ENCODE measurements around the gene IRS2.

Gene IRS2

DNA sequence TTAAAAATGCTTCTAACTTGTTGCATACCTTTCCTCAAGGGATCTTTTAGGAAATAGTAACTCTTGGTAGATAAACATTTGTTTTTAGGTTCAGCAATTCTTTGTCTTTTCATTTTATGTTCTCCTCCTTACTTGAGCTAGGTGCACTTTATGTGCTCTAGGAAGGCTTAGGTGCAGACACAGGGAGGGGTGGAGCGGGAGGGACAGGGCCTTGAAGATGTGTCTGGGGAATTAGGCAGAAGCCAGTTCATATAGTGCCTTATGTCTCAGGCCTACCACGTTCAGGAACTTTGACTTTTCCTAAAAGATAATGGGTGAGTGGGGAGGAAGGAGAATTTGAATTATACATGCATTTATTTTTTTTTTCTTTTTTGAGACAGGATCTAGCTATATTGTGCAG lies 37.7 kb downstream of the IRS2 start:
- H3K27me3 ChIP-seq (replicated peaks in 2 of 5; ENCODE audit: control insufficient read depth in 4 of 5, insufficient read depth in 5 of 5, low read length in 4 of 5): no peaks in the 10 kb centered on the region
- peaks cover 2 to 5% (median 4%) of the 10 kb centered on the region in 4 experiments for H3K36me3 ChIP-seq (ENCODE audit: control insufficient read depth in 4 of 4, insufficient read depth in 4 of 4, low read length in 3 of 4)
- no peaks in the 10 kb centered on the region for H3K9me3 ChIP-seq (ENCODE audit: control extremely low read depth in 1 of 5, control insufficient read depth in 4 of 5, insufficient read depth in 2 of 5, low read depth in 1 of 5, low read length in 4 of 5)
- no peak overlapping the region for H3K4me3 ChIP-seq (ENCODE audit: control insufficient read depth in 1 of 7, extremely low read depth in 1 of 7, insufficient read depth in 4 of 7, low read depth in 2 of 7, low read length in 6 of 7)
- ChIA-PET POLR2A (no interaction called here), CTCF (no interaction called here)
- WGBS (ENCODE audit: insufficient coverage): no CpG with 5 or more reads among the region's 2 CpGs
- H3K27ac ChIP-seq (ENCODE audit: insufficient read depth in 1 of 2, low read depth in 1 of 2, low read length in 2 of 2, poor library complexity in 1 of 2, severe bottlenecking in 2 of 2): no peak overlapping the region
- peaks cover 0 to 15% (median 12%) of the 10 kb centered on the region in 4 experiments for H3K4me1 ChIP-seq (ENCODE audit: control extremely low read depth in 1 of 4, control insufficient read depth in 4 of 4, insufficient read depth in 4 of 4, low read length in 3 of 4)
- DNase-seq: no peak

DNA sequence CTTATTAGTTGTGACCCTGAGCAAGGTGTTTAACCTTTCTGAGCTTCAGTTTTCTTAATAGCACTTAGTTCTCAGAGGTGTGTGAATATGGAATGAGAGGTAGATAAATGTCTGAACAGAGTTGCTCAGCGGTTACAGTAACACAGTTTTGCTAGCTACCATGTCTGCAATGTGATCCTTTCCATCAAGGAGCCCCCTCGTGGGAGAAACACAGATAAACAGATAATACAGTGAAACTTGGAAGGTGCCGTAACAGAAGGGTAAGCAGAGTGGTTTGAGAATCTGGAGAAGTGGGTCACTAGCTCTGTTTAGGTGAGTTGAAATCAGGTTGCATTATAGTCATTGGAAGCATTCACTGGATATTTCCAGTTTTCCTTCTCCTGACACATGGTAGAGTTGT lies 38.9 kb downstream of the IRS2 start:
- WGBS (ENCODE audit: insufficient coverage): 77% methylated on average over 3 of the region's 3 CpGs
- peaks cover 0 to under 1% (median 0%) of the 10 kb centered on the region in 4 experiments for H3K36me3 ChIP-seq (ENCODE audit: control insufficient read depth in 4 of 4, insufficient read depth in 4 of 4, low read length in 3 of 4)
- H3K4me3 ChIP-seq (ENCODE audit: control insufficient read depth in 1 of 7, extremely low read depth in 1 of 7, insufficient read depth in 4 of 7, low read depth in 2 of 7, low read length in 6 of 7): no peak overlapping the region
- POLR2A ChIA-PET: no interaction called here
- H3K27me3 ChIP-seq (replicated peaks in 2 of 5; ENCODE audit: control insufficient read depth in 4 of 5, insufficient read depth in 5 of 5, low read length in 4 of 5): no peaks in the 10 kb centered on the region
- no peaks in the 10 kb centered on the region for H3K9me3 ChIP-seq (ENCODE audit: control extremely low read depth in 1 of 5, control insufficient read depth in 4 of 5, insufficient read depth in 2 of 5, low read depth in 1 of 5, low read length in 4 of 5)
- no peak overlapping the region for H3K27ac ChIP-seq (ENCODE audit: insufficient read depth in 1 of 2, low read depth in 1 of 2, low read length in 2 of 2, poor library complexity in 1 of 2, severe bottlenecking in 2 of 2)
- CTCF ChIA-PET: interaction anchor here (0.8 to 1.6 kb wide), 3 partner anchors 11 to 138 kb away, joined by 3 to 4 read pairs (median 3); no protein-coding TSS in a partner anchor
- peaks cover 0 to 23% (median 18%) of the 10 kb centered on the region in 4 experiments for H3K4me1 ChIP-seq (ENCODE audit: control extremely low read depth in 1 of 4, control insufficient read depth in 4 of 4, insufficient read depth in 4 of 4, low read length in 3 of 4)
- DNase-seq: no peak

DNA sequence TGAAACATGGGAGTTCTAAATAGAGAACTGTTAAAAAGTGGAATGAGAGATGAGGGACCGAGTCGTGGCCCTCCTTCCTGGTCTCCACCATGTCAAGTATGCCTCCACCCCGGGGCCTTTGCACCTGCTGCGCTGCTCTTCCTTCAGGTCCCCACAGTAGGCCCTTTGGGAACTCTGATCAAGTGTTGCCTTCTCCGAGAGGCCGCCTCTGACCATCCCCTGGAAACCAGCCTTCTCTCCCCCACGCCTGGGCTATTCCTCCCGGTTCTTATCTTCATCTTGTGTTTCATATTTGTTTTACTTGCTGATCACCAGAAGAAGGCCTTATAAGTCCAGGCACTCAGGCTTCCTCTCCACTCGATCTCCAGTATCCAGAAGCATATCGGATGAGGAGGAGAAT lies 40.0 kb downstream of the IRS2 start:
- Histone ChIP-seq H3K27me3 (replicated peaks in 2 of 5; ENCODE audit: control insufficient read depth in 4 of 5, insufficient read depth in 5 of 5, low read length in 4 of 5) (no peaks in the 10 kb centered on the region), H3K4me1 (ENCODE audit: control extremely low read depth in 1 of 4, control insufficient read depth in 4 of 4, insufficient read depth in 4 of 4, low read length in 3 of 4) (peaks cover 0 to 20% (median 18%) of the 10 kb centered on the region in 4 experiments), H3K4me3 (ENCODE audit: control insufficient read depth in 1 of 7, extremely low read depth in 1 of 7, insufficient read depth in 4 of 7, low read depth in 2 of 7, low read length in 6 of 7) (no peak overlapping the region), H3K27ac (ENCODE audit: insufficient read depth in 1 of 2, low read depth in 1 of 2, low read length in 2 of 2, poor library complexity in 1 of 2, severe bottlenecking in 2 of 2) (no peak overlapping the region), H3K9me3 (ENCODE audit: control extremely low read depth in 1 of 5, control insufficient read depth in 4 of 5, insufficient read depth in 2 of 5, low read depth in 1 of 5, low read length in 4 of 5) (no peaks in the 10 kb centered on the region), H3K36me3 (ENCODE audit: control insufficient read depth in 4 of 4, insufficient read depth in 4 of 4, low read length in 3 of 4) (no peaks in the 10 kb centered on the region)
- CTCF ChIA-PET: interaction anchor here (1.4 kb wide), 1 partner anchor 135 kb away, joined by 3 read pairs; no protein-coding TSS in a partner anchor
- POLR2A ChIA-PET: no interaction called here
- DNase-seq: no peak
- 93% methylated on average over 8 of the region's 10 CpGs for WGBS (ENCODE audit: insufficient coverage)

DNA sequence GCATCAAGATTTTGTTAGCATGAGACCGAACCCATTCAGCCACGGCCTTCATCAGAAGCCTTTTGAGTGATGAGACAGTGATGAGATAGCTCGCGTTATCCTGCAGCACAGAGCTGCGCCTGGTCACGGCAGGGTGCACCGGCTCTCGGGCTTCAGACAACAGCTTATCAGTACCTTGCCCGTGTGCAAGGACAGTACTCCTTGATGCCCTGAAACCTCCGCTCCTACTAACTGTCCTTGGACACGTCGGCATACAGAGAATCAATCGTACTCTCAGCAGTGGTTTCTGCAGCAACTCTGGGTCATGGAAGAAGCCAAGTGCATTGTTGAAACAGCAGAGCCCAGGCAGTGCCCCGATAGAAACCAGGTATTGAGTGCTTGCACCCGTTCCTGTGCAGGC lies 40.7 kb downstream of the IRS2 start:
- no peaks in the 10 kb centered on the region for H3K36me3 ChIP-seq (ENCODE audit: control insufficient read depth in 4 of 4, insufficient read depth in 4 of 4, low read length in 3 of 4)
- no peak overlapping the region for H3K27ac ChIP-seq (ENCODE audit: insufficient read depth in 1 of 2, low read depth in 1 of 2, low read length in 2 of 2, poor library complexity in 1 of 2, severe bottlenecking in 2 of 2)
- H3K4me1 ChIP-seq (ENCODE audit: control extremely low read depth in 1 of 4, control insufficient read depth in 4 of 4, insufficient read depth in 4 of 4, low read length in 3 of 4): peaks cover 0 to 20% (median 19%) of the 10 kb centered on the region in 4 experiments
- H3K27me3 ChIP-seq (replicated peaks in 2 of 5; ENCODE audit: control insufficient read depth in 4 of 5, insufficient read depth in 5 of 5, low read length in 4 of 5): no peaks in the 10 kb centered on the region
- ChIA-PET POLR2A (no interaction called here), CTCF (interaction anchor here (1.4 to 1.5 kb wide), 2 partner anchors 44 to 134 kb away, joined by 3 to 4 read pairs; no protein-coding TSS in a partner anchor)
- no peak for DNase-seq
- no peaks in the 10 kb centered on the region for H3K9me3 ChIP-seq (ENCODE audit: control extremely low read depth in 1 of 5, control insufficient read depth in 4 of 5, insufficient read depth in 2 of 5, low read depth in 1 of 5, low read length in 4 of 5)
- WGBS (ENCODE audit: insufficient coverage): 96% methylated on average over 15 of the region's 15 CpGs
- no peak overlapping the region for H3K4me3 ChIP-seq (ENCODE audit: control insufficient read depth in 1 of 7, extremely low read depth in 1 of 7, insufficient read depth in 4 of 7, low read depth in 2 of 7, low read length in 6 of 7)

DNA sequence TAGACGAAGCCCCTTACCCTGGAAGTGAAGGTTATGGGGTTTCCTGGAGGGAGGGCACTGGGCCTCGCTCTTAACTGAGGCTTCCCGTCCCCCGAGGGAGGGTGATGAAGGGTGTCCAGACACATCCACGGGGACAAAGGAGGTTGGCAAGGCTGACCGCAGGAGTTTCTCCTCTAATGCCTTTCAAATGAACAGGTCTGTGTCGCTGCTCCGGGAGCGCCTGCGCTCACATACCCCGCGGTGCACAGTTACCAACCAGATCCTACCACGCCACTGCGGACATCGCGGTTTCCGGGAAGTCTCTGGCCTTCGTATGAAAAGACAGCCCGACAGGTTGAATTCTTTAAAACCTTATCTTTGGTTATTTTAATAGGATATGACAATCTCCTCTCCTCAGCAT lies 41.3 kb downstream of the IRS2 start:
- 97% methylated on average over 16 of the region's 19 CpGs for whole genome bisulfite sequencing (ENCODE audit: insufficient coverage)
- no peaks in the 10 kb centered on the region for H3K36me3 ChIP-seq (ENCODE audit: control insufficient read depth in 4 of 4, insufficient read depth in 4 of 4, low read length in 3 of 4)
- no peak overlapping the region for H3K27ac ChIP-seq (ENCODE audit: insufficient read depth in 1 of 2, low read depth in 1 of 2, low read length in 2 of 2, poor library complexity in 1 of 2, severe bottlenecking in 2 of 2)
- H3K4me1 ChIP-seq (ENCODE audit: control extremely low read depth in 1 of 4, control insufficient read depth in 4 of 4, insufficient read depth in 4 of 4, low read length in 3 of 4): peaks cover 0 to 25% (median 23%) of the 10 kb centered on the region in 4 experiments
- H3K4me3 ChIP-seq (ENCODE audit: control insufficient read depth in 1 of 7, extremely low read depth in 1 of 7, insufficient read depth in 4 of 7, low read depth in 2 of 7, low read length in 6 of 7): no peak overlapping the region
- CTCF ChIA-PET: interaction anchor here (1.4 to 2.3 kb wide), 3 partner anchors 44 to 135 kb away, joined by 3 to 11 read pairs (median 4); no protein-coding TSS in a partner anchor
- no peaks in the 10 kb centered on the region for H3K9me3 ChIP-seq (ENCODE audit: control extremely low read depth in 1 of 5, control insufficient read depth in 4 of 5, insufficient read depth in 2 of 5, low read depth in 1 of 5, low read length in 4 of 5)
- DNase-seq: no peak
- no peaks in the 10 kb centered on the region for H3K27me3 ChIP-seq (replicated peaks in 2 of 5; ENCODE audit: control insufficient read depth in 4 of 5, insufficient read depth in 5 of 5, low read length in 4 of 5)
- POLR2A ChIA-PET: no interaction called here

DNA sequence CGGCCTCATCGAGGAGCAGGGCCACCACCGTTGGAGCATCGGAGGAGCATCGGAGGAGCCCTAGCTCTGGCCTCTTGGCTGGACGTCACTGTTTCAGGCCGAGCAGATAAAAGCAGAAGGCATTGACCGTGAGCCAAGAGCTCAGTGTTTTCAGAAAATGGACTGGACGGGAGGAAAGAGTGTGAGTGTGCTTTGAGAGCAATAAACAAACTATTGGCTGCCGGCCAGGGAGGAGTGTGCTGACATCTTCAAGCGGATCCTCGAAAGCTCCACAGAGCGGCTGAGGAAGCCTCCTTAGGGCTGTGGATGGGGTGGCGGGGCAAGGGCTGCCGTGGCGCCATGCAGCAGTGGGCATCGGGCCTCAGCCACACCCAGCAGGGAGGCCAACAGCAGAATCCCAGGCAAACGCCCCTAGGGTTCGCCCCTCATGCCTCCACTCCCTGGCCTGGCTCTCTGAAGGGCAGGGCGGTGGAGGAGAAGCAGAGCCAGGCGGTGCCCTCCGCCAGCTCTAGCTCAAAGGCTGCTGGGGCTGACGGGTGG lies 41.8 kb downstream of the IRS2 start:
- WGBS (ENCODE audit: insufficient coverage): 96% methylated on average over 21 of the region's 23 CpGs
- H3K4me3 ChIP-seq (ENCODE audit: control insufficient read depth in 1 of 7, extremely low read depth in 1 of 7, insufficient read depth in 4 of 7, low read depth in 2 of 7, low read length in 6 of 7): peak overlapping the region in 1 of 7 experiments; percentile 4
- no peak overlapping the region for H3K27ac ChIP-seq (ENCODE audit: insufficient read depth in 1 of 2, low read depth in 1 of 2, low read length in 2 of 2, poor library complexity in 1 of 2, severe bottlenecking in 2 of 2)
- no peaks in the 10 kb centered on the region for H3K27me3 ChIP-seq (replicated peaks in 2 of 5; ENCODE audit: control insufficient read depth in 4 of 5, insufficient read depth in 5 of 5, low read length in 4 of 5)
- ChIA-PET CTCF (interaction anchor here (0.6 to 2.3 kb wide), 7 partner anchors 15 to 134 kb away, joined by 3 to 11 read pairs (median 4); no protein-coding TSS in a partner anchor), POLR2A (no interaction called here)
- H3K9me3 ChIP-seq (ENCODE audit: control extremely low read depth in 1 of 5, control insufficient read depth in 4 of 5, insufficient read depth in 2 of 5, low read depth in 1 of 5, low read length in 4 of 5): no peaks in the 10 kb centered on the region
- no peaks in the 10 kb centered on the region for H3K36me3 ChIP-seq (ENCODE audit: control insufficient read depth in 4 of 4, insufficient read depth in 4 of 4, low read length in 3 of 4)
- H3K4me1 ChIP-seq (ENCODE audit: control extremely low read depth in 1 of 4, control insufficient read depth in 4 of 4, insufficient read depth in 4 of 4, low read length in 3 of 4): peaks cover 2 to 28% (median 24%) of the 10 kb centered on the region in 4 experiments
- DNase-seq: peak in 1 of 3 donors; percentile 39

DNA sequence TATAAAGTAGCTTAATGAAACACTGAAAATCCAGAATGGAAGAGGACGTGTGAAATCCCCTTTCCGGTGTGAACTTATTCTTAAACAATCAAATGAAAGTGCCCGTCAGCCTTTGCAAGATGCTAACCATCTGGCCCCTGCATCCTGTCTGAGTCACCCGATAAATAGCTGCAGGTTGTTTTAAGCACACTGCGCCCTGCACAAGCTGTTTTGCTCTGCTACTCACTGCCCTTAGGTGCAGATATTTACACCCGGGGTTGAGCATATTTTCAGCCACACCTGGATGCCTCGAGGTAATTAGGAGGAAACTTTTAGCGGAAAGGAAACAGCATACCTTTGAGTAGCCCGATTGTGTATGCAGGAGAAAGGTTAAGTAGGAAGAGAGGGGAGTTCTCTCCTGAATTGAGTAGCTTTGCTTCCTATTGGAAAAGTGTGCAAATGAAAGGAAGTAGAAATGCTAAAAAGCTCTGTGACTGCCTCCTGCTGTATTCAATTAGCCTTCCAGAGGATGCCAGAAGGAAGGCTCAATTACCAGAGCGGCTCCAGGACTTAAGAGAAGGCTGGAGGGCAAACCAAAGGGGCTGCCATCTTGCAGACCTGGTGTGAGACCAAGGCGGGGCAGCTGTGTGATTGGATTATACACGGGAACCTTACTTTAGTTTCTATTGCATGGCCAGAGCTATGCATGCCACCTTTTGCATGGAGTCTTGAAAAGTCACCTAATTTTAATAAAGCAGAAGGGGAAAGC lies 42.5 kb downstream of the IRS2 start:
- 22% methylated on average over 11 of the region's 12 CpGs for WGBS (ENCODE audit: insufficient coverage)
- CTCF ChIA-PET: interaction anchor here (0.6 to 2.3 kb wide), 16 partner anchors 16 to 783 kb away, joined by 3 to 11 read pairs (median 3); no protein-coding TSS in a partner anchor
- peak; percentile 83 to 99 (median 97) for DNase-seq
- Histone ChIP-seq H3K36me3 (ENCODE audit: control insufficient read depth in 4 of 4, insufficient read depth in 4 of 4, low read length in 3 of 4) (no peaks in the 10 kb centered on the region), H3K27me3 (replicated peaks in 2 of 5; ENCODE audit: control insufficient read depth in 4 of 5, insufficient read depth in 5 of 5, low read length in 4 of 5) (no peaks in the 10 kb centered on the region), H3K4me3 (ENCODE audit: control insufficient read depth in 1 of 7, extremely low read depth in 1 of 7, insufficient read depth in 4 of 7, low read depth in 2 of 7, low read length in 6 of 7) (peak overlapping the region in 4 of 7 experiments; percentile 4 to 46 (median 22)), H3K9me3 (ENCODE audit: control extremely low read depth in 1 of 5, control insufficient read depth in 4 of 5, insufficient read depth in 2 of 5, low read depth in 1 of 5, low read length in 4 of 5) (no peaks in the 10 kb centered on the region), H3K27ac (ENCODE audit: insufficient read depth in 1 of 2, low read depth in 1 of 2, low read length in 2 of 2, poor library complexity in 1 of 2, severe bottlenecking in 2 of 2) (no peak overlapping the region), H3K4me1 (ENCODE audit: control extremely low read depth in 1 of 4, control insufficient read depth in 4 of 4, insufficient read depth in 4 of 4, low read length in 3 of 4) (peaks cover 2 to 28% (median 24%) of the 10 kb centered on the region in 4 experiments)
- POLR2A ChIA-PET: interaction anchor here (0.6 to 1.4 kb wide), 3 partner anchors 8 to 23 kb away, joined by 3 to 7 read pairs (median 3); no protein-coding TSS in a partner anchor

All from common myeloid progenitor, CD34-positive (primary cell).